C4-2B (cell line): Measurements from ENCODE around the gene SLIT3.
"Not testable (repeated sequence)": the region's sequence is repeated elsewhere in the genome, so short reads cannot be mapped to it uniquely, and the experiment has no call there.

Source experiments
- H3K27ac ChIP-seq: fragments of 450-650 bp; 2 replicates; pipeline ENCODE4 v1.5.1; 2017
- ZFX ChIP-seq: fragments of 450-650 bp; IDR thresholded peaks from 2 replicates; pipeline ENCODE4 v1.6.1; 2017
- TF ChIP-seq, protein P1 (sequence below): fragments of 450-650 bp; conservative IDR thresholded peaks from 2 replicates; pipeline ENCODE4 v1.5.1; 2017; ENCODE audit warnings: mild to moderate bottlenecking

The SLIT3 gene

DNA sequence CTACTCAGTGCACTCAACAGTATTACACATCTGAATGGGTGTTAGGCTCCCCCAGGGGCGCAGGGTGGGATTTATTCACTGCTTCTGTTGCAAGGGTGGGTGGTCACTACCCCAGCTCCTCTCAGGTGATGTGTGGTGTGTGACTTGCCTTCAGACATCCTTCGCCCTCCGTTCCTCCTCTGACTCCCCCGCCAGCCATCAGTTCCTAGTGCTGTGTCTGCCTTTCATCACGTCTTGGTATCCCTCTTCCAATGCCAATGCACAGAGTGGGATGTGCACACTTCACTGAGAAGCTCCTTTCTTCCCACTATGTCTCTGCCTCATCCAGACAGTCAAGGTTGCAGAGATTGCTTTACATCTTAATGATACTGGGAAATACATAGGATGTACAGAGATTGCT lies 79.4 kb downstream of the SLIT3 start:
- TF ChIP-seq ZFX = no peak
- TF ChIP-seq, protein P1, sequence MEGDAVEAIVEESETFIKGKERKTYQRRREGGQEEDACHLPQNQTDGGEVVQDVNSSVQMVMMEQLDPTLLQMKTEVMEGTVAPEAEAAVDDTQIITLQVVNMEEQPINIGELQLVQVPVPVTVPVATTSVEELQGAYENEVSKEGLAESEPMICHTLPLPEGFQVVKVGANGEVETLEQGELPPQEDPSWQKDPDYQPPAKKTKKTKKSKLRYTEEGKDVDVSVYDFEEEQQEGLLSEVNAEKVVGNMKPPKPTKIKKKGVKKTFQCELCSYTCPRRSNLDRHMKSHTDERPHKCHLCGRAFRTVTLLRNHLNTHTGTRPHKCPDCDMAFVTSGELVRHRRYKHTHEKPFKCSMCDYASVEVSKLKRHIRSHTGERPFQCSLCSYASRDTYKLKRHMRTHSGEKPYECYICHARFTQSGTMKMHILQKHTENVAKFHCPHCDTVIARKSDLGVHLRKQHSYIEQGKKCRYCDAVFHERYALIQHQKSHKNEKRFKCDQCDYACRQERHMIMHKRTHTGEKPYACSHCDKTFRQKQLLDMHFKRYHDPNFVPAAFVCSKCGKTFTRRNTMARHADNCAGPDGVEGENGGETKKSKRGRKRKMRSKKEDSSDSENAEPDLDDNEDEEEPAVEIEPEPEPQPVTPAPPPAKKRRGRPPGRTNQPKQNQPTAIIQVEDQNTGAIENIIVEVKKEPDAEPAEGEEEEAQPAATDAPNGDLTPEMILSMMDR = no peak
- H3K27ac ChIP-seq = no peak overlapping the region

DNA sequence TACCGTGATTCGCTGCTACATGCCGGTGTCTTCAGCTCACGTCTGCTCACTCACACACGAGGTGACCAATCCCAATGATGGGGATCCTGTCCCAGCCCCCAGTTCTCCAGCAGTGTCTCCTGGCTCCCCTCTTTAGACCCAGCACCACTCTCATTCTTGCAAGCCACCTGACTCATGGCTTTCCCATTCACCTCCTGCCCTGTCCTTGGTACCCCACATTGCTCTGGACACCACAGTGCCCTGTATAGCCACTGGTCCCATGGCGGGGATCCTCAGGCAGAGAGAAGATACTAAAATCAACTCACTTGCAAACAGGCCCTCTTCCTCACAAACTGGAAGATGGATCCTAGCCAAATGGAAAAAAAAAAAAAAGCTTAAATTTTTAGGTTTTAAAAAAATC lies 81.0 kb downstream of the SLIT3 start:
- TF ChIP-seq, protein P1 = no peak
- TF ChIP-seq ZFX = no peak
- no peak overlapping the region for H3K27ac ChIP-seq

DNA sequence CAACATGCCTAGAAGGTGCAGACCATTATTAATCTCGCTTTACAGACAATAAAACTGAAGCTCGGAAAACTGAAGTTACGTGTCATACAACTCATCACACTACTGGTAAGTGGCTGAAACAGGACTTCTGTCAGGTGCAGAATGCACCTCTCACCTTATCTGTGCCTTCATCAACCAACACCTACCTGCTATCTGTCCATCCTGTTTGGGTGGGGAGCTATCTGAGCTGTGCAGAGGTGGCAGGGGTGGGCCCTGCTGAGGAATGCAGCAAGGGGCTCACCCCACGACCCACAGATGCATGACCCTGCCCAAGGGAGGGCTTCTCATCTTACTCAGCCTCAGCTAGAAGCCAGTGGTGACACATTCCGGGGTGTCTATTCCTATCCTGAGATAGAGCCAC lies 81.6 kb downstream of the SLIT3 start:
- peak overlapping the region; percentile 34 for H3K27ac ChIP-seq
- TF ChIP-seq, protein P1 = no peak

- H3K27ac ChIP-seq = peak overlapping the region; percentile 34
- TF ChIP-seq, protein P1 = no peak
- no peak for TF ChIP-seq ZFX
These were observed 82.1 kb downstream of the SLIT3 start for GRCh38 chr5:169218861-169219260.

DNA sequence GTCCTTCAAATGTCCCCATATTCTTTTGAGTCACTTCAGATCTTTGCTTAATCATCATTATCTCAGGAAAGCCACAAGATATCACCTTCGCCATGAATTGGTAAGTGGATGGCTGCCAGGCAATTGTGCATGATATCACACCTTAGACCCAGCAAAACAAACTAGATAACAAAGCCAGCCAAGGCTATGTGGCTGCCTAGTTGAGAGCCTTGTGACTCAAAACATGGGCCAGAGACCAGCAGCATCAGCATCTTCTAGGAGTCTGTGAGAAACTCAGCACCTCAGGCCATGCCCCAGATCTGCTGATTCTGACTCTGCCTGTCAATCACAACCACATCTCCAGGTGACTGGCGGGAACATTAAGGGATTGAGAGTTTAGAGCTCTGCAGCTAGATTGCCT lies 82.8 kb downstream of the SLIT3 start:
- H3K27ac ChIP-seq = peak overlapping the region; percentile 34; the same call in 1 of the 2 replicates
- TF ChIP-seq, protein P1 = no peak
- TF ChIP-seq ZFX = no peak

DNA sequence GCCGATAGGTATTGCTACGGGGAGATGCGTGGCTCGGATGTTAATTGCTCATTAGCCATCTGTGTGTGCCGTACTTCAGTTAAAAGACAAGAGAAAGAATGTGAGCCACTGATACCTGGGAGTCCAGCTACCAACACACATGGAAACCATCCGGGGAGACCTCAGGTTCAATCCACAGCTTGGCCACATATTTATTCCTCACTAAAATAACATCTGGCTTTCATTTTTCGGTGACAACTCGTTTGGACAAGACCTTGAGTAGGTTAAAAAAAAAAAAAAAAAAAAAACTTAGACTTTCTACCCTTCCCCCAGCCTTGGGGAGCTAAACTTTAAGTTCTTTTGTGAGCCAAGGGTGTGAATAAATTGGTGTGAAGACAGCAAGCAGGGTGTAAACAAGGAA lies 84.1 kb downstream of the SLIT3 start:
- no peak overlapping the region for H3K27ac ChIP-seq
- no peak for TF ChIP-seq ZFX
- TF ChIP-seq, protein P1 = no peak

DNA sequence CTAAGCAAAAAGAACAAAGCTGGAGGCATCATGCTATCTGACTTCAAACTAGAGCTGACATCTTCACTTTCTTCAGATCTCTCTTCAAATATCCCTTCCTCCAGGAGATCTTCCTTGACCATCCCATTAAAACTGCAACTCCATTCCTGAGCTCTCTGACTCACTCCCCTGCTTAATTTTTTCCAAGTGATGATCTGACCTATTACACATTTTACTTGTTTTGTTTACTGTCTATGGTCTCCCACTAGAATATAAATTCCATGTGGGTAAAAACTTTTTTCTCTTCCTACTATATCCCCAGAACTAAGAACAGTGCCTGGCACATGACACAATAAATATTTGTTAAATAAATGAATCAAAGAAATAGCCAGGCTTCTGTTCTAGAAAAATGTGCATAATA lies 87.5 kb downstream of the SLIT3 start:
- H3K27ac ChIP-seq = no peak overlapping the region
- TF ChIP-seq, protein P1 = no peak
- TF ChIP-seq ZFX = no peak

DNA sequence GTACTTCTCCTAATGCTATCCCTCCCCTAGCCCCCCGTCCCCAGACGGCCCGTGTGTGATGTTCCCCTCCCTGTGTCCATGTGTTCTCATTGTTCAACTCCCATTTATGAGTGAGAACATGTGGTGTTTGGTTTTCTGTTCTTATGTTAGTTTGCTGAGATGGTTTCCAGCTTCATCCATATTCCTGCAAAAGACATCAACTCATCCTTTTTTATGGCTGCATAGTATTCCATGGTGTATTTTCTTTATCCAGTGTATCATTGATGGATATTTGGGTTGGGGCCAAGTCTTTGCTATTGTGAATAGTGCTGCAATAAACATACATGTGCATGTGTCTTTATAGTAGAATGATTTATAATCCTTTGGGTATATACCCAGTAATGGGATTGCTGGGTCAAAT lies 89.2 kb downstream of the SLIT3 start:
- H3K27ac ChIP-seq = not testable (repeated sequence)
